GM11168 (cell line): ENCODE data around the gene POLD4.

ENCODE experiments used
- in situ Hi-C: fragments of 300-500 bp; cut with MboI; formaldehyde crosslinking; loops from one replicate; pipeline ENCODE4 v1.12.0; 2022; ENCODE audit warnings: low sequenced_read_pairs; ENCODE audit not compliant: unreplicated experiment

POLD4 gene

GRCh38 chr11:67307545-67308001 is 45.8 kb downstream of the POLD4 start:
- in situ Hi-C loops, result no loop called here

GRCh38 chr11:67306769-67307544 is 46.4 kb downstream of the POLD4 start:
- in situ Hi-C loops, result no loop called here

DNA sequence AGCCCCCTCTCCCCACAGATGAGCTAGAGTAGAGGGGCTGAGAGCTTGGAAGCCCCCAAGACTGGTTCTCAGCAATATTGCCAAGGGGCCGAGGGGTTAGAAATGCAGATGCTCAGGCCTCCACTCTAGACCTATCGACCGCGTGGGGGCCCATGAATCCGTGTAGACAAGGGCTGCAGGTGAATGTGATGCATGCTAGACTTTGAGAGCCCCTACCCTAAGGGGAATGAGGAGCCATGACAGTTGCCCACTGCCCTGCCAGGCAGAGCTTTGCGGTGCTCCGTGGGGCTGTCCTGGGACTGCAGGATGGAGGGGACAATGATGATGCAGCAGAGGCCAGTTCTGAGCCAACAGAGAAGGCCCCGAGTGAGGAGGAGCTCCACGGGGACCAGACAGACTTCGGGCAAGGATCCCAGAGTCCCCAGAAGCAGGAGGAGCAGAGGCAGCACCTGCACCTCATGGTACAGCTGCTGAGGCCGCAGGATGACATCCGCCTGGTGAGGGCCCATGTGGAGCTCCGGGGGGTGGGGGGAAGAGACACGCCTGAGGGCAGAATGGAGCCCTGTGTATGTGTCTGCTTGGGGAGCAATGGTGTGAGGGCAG is 48.7 kb downstream of the POLD4 start:
- in situ Hi-C loops, result no loop called here

DNA sequence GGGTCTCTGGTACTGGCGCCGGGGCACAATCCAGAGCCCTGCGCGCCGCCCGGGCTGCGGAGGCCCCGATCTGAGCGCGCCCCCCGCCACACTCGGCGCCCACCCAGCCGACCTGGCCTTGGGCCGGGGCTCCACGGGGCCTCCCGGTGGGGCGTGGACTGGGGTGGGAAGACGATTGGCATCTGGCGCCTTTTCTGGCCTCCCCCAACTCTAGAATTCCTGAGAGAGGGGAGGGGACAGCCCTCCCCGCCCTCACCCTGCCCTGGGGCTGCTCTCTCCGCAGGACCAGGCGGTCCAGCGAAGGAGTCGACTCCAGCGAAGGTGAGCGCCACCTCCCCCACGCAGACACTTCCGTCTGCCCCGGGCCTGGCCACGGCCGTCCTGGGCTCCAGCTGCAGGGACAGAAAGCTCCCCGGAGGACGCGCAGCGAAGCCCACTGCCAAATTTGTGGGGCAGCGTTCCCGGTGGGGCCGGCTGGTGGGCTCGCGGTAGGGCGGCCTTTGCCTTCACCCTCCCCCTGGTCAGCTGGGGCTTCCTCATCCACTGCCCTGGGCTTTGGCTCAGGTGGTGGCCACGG is 49.4 kb downstream of the POLD4 start:
- in situ Hi-C loops, result no loop called here

DNA sequence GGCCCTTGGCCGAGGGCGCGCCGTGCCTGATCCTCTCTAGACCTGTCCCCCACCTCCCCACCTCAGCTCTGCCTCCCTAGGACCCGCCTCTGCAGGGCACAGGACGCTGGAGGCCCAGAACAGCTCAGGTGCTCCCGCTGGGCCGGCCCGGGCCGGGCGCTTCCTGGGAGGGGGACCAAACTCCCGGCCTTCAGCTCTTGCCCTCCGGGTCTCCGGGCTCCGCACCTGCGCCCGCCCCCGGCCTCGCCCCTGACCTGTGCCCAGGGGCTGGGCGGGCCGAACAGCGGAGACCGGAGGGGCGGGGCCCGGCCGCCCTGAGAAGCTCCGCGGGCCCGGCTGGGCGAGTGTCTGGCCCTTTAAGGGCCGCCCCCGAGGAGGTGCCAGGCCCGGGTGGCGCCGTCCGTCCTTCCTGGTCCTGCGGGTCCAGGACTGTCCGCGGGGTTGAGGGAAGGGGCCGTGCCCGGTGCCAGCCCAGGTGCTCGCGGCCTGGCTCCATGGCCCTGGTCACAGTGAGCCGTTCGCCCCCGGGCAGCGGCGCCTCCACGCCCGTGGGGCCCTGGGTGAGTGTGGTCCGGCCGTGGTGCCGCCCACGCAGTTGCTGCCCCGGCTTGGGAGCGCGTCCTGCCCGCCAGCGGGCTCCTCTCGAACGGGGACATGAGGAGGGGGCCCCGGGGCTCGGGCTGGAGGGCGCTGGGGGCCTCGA is 50.1 kb downstream of the POLD4 start, which contains the start of gene SSH3:
SSH3 (plus strand) TSS at position 399 of the 703 bp plus-strand sequence; CDS start at position 495, 96 bp downstream.
- in situ Hi-C loops, result no loop called here

- in situ Hi-C loops, result no loop called here
Observed at GRCh38 chr11:67302571-67303131, 50.7 kb downstream of the POLD4 start.

GRCh38 chr11:67301951-67302516 is 51.3 kb downstream of the POLD4 start:
- in situ Hi-C loops, result no loop called here

DNA sequence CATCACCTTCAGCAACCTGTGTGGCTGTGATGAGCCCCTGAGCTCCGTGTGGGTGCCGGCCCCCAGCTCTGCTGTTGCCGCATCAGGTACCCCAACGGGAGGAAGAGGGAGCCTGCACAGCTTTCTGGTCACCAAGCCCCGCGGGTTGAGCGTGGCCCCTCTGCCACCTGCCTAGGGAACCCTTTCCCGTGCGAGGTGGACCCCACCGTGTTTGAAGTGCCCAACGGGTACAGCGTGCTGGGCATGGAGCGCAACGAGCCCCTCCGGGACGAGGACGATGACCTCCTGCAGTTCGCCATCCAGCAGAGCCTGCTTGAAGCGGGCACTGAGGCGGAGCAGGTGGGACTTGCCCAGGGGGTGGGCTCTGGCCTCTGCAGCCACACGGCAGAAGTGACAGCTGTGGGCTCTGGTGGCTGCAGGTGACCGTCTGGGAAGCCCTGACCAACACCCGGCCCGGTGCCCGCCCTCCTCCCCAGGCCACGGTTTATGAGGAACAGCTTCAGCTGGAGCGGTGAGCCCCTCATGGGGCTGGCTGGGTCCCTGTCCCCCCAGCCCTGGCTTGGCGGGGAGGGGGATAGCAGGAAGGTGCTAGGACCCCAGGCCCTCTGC is 51.9 kb downstream of the POLD4 start:
- in situ Hi-C loops, result no loop called here
